NCI-H1436 (cell line): ENCODE measurements around the gene PITPNC1.
A peak's percentile ranks its signal among the peaks of the same experiment; 100 is the strongest.
"Not testable (repeated sequence)": the region's sequence is repeated elsewhere in the genome, so short reads cannot be mapped to it uniquely, and the experiment has no call there.

ENCODE experiments used
- DNase-seq: peaks from one replicate; lab custom pipeline; 2025; lab: John Stamatoyannopoulos, UW

Gene PITPNC1

DNA sequence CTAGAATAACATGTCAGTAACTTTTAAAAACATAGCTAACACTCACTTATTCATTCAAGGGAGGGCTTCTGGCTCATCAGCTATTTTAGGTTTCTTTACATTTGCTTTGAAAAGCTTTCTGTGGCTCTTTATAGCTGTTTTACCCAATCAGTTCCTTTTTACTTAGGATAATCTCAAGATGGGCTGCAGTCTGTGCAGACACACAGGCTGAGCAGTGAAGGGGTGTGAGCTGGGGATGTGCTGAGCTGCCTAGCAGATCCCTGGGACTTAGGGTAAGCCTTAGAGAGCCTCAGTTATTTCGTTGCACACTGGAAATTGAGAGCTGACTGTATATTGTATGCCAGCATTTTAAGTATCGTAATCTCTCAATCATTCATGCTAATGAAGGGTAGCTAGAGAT is 310.4 kb downstream of the PITPNC1 start:
- DNase-seq = no peak

DNA sequence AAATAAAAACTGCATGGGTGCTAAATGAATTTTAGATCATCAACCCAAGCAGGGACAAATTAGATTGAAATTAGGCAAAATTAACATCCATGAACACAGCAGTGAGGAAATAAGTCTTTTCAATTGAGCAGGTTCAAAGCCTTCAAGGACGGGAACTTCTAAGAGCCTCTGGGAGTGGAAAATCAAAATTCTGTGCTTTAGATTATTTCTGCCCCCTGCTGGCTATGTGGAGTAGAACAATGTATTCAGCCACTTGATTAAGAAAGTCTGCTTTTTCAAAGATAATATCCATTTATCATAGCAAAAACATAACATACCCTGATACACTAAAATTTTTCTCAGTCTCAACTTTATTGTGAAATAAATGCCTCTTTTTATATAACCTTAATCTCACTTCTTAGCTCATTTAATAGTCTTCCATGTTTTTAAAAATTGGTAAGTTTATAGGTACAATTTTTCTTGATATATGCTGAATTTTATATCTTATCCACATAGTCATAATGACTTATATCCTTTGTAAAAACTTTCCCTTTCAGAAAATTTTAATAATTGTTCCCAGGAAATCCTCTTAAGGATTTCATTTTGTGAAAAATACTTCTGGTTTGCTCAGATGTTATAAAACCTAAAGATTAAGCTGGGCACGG is 312.6 kb downstream of the PITPNC1 start:
- DNase-seq = peak; percentile 80

DNA sequence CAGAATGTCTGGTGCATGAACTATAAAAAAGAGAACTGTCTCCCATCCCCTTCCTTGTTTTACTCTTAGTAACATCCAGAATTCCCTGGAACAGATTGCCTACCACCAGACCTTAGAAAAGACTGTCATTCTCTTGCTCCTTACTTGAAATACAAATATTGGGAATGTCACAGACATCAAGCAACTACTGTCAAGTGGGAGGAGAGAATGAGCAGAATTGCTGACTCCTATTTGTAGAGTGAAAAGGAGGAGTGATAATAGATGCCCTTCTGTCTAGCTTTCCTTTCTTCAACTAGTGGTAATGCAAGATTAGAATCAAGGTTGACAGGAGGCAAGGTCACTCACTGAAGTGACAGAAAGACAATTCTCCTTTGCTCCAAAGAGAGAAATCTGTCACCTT is 316.7 kb downstream of the PITPNC1 start:
- no peak for DNase-seq

DNA sequence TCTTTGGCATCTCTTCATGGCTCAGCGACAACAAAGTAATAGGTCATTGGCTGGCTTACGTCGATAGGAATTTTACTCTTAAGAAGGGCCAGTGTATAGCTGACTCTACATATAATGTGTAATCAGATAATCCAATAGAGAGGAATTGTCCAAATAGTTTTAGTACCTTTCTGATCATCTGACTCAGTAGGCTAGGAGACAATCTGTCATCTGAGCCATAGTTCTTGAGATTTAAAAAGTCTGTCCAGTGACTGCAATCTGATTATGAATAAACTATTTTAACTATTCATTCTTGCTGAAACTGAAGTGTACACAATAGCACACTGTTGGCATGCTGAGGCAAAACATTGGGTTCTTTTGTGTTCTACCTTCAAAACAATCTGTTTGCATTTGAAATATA is 319.3 kb downstream of the PITPNC1 start:
- DNase-seq = no peak

DNA sequence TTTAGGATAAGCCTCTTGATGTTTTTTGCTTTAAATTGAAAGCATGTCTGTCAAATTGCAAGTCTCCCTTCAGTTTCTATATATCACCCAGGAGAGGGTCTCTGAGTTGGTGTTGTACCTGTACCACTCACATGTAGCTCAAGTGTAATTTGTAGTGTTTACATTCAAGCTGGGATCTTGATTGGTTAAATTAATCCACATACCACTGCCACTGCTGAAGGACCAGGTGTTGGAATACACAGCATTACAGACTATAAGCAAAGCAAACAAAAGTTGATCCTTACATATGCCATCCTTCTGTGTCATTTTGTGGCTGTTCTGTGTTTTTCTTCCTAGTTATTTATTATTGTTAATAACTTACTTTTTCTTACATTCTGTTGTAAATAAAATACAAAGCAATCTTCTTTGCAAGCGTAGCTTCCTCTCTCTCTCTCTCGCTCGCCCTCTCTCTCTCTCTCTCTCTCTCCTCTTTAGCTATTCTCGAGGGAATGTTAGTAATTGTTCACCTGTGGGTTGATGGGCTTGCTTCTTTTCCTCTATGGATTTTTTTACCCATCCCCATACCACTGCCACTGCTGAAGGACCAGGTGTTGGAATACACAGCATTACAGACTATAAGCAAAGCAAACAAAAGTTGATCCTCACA is 319.9 kb downstream of the PITPNC1 start:
- DNase-seq = peak; percentile 68

DNA sequence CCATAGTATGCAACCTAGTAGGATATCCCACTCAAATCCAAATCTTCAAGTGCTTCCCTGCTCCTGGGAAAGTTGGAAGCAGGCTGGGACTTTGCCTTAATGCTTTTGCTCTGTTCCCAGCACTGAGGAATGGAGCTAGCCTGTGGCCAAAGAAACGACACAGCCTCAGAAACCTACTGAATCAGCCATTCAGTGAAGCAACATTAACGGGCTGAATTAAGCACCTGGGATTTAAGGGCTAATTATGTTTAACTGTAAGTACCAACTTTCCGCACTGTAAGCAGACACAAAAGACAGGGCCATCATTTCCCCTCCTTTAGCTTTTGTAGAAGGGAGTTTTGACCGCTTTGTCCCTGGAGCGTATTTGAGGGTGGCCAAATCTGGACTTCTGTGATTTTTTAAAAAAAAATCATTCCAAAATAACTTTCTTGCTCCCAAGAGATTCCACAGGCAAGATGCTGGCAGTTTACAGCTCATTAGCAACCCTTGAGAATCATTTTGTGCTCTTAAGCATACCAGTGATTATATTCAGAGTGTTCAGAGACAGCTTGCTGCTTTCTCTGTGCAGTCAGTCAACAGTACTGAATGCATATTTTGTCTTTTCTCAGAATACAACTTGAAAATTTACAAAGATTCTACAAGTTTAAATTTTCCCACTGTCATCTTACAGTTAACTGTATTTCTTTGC is 323.1 kb downstream of the PITPNC1 start:
- DNase-seq = peak; percentile 77

DNA sequence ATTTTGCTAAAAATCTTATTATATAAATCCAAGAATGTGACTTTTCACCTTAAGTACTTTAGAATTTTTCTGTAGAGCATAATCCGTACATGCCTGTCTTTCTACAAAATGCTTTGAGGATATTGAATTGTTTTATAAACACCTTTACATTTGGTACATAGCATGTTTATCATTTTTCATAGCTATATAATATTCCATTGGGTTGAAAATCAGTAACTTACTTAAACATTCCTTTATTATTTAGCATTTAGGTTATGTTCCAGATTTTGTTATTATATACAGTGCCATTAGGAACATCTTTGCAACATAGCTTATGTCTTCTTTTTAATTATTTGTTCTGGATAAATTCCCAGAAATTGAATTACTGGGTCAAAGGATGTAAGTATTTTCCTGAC is 323.6 kb downstream of the PITPNC1 start:
- no peak for DNase-seq

DNA sequence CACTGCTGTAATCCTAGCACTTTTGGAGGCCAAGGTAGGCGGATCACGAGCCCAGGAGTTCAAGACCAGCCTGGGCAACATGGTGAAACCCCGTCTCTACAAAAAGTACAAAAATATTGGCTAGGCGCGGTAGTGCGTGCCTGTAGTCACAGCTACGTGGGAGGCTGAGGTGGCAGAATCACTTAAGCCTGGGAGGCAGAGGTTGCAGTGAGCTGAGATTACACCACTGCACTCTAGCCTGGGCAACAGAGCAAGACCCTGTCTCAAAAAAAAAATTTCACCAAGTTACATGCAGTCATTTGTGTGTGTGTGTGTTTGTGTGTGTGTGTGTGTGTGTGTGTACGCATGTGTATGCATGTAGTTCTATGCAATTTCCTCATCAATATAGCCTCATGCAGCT is 325.8 kb downstream of the PITPNC1 start:
- DNase-seq = not testable (repeated sequence)

DNA sequence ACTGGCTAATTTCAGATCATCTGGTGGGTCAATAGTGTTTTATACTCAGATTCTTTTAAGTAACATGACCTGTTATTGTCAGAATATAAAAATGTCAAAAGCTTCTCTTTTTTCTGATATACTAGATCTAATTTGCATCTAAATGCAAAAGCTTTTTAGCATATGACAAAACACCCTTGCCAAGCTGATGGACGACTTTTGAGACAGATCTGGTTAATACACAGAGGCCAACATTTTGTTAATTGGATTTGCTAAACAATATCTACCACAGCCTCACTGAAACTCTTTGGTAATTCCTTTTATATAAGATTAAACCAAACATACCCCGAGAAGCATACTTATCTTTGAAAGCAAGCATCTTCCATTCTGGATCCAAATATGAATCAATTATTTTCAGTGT is 330.4 kb downstream of the PITPNC1 start:
- DNase-seq = no peak

DNA sequence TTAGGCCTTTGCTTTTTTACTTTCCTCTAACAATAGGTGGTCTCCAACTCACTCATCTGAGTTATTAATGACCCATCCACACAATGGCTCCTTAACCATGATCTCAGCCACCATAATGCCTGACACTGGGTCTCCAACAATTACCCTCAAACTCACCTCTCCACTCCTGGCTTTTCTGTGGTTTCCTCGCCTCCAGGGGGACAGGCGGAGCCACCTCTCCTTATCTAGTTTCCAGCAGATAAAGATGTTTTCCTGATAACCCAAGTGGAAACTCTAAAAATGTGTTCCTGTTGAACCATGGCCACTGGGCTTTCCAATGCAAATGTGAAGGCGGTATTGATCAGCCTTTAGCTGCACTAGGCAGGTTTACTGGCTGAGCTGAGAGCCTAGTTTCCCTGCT is 331.3 kb downstream of the PITPNC1 start:
- no peak for DNase-seq

DNA sequence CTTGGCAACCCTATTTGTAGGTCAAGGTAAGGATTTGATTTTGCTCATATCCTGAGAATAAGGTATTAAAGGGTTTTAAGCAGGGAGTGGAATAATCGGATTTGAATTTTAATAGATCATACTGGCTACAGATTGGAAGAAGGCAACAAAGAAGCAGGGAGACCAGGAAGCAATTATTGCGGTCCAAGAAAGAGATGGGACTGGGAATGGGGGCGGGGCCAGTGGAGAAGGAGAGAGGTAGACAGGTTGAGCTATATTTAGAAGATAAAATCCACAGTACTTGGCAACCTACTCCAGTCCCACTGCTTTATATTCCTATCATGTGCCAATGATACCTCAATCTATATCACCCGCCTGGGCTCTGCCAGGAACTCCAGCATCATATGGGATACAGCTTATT is 334.8 kb downstream of the PITPNC1 start:
- no peak for DNase-seq

DNA sequence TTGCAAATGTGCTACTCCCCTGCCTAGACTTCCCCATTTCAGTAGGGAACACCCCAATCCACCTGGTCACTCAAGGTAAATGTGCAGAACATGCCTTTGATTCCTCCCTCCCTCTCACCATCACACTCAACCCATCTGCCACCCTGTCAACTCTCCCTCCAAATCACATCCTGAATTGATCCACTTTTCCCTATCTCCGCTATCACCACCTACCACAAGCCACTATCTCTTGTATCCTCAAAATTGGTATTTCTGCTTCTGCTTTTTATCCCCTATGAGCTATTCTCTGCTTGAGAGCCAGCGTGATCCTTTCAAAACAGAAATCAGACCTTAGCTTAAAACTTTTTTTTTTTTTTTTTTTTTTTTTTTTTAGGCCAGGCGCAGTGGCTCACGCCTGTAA is 335.3 kb downstream of the PITPNC1 start:
- no peak for DNase-seq

DNA sequence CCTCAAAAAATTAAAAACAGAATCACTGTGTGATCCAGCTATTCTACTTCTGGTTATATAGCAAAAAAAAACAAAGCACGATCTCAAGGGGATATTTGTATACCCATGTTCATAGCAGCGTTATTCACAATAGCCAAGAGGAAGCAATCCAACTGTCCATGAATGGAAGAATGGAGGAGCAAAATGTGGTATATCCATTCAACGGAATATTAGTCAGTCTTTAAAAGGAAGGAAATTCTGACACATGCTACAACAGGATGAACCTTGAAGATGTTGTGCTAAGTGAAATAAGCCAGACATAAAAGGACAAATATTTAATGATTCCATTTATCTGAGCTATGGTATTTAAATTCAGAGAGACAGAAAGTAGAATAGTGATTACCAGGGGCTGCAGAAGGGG is 336.1 kb downstream of the PITPNC1 start:
- DNase-seq = no peak

DNA sequence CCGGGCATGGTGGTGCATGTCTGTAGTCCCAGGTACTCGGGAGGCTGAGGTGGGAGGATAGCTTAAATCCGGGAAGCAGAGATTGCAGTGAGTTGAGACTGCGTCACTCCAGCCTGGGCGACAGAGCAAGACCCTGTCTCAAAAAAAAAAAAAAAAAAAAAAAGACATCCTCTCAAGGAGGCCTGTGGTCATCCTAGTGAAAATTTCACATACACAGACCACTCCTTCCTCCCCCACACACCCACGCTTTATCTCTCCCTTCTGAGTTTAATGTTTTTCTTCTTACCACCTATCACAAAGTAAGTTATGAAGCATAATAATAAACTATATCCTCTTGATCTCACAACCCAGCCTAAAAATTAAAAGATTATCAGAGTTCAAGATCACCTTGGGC is 339.3 kb downstream of the PITPNC1 start:
- DNase-seq = no peak

DNA sequence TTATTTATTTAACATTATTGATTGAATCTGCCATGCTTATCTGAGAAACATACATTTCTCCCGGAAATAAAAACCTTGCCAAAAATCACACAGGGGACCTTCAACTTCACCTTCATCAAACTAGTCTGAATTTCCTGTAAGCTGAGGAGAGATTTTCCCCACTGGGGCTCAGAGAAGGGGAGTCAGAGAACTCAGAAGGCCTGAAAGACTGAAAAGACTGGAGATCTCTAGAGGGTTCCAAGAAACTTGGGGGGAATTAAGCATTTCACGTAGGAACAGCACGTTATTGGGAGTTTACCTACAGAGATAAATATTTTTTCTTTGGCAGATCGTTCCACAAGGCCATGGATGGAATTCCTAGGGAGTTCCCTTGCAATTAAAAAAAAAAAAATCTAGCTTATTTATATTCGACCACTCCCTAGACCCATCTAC is 340.1 kb downstream of the PITPNC1 start:
- DNase-seq = no peak

DNA sequence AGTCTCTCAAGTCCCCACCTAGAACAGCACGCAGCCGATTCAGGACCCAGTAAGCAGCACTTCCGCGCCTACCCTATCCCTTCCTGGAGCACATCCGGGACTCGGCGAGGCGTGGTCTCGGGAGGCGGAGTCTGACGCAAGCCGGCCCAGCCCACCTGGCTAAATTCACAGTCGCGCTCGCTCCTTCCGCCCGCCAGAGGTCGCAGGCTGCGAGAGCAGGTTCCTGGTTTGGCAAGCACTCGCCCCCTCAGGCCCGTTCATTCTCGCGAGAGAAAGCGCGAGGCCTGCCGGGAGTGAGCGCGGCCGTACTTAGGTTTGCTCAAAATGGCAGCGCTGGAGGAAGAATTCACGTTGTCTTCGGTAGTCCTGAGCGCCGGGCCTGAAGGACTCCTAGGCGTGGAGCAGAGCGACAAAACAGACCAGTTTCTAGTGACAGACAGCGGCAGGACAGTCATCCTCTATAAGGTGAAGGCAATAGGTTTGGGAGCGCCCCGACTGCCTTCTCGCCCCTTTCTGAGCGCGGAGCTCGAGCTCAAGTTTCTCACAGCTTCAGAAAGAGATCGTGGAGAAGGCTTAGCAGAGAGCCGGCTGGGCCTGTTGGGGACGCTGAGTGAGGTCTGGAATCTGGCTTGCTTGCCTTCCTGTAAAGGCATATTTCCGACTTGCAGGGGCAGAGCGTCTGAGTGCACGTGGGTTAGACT is 340.7 kb downstream of the PITPNC1 start, which contains the start of gene NOL11:
TSS of gene NOL11 (plus strand) at position 313 of the 701 bp plus-strand sequence. CDS start at position 325, 12 bp downstream.
- peak; percentile 99 for DNase-seq

DNA sequence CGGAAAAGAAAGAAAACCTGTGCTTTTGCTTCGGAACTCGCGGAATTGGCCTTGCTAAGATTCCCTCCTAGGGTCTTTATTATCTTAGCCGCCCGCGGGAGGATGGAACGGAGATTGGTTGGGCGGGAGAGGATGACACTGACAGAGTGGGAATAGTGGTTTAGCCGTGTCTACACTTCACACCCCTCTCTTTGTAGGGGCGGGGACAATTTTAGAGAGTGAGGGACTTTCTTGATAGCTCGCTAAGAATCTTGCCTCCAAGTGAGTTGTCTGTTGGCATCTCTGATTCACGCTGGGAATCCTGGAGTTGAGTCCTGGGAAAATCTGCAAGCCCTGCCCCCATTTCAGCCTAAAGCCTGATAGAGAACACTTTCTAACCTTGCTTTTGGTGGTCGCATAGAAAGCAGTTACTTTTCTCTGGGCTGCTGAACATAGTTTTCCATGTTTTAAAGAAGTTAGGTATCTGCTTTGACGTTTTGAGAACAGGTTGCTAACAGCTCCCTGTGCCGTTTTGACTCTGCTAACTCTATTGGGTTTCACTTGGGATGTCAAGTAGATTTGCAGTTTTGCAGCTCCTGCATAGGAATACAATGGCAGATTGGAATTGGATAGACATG is 341.4 kb downstream of the PITPNC1 start:
- no peak for DNase-seq

DNA sequence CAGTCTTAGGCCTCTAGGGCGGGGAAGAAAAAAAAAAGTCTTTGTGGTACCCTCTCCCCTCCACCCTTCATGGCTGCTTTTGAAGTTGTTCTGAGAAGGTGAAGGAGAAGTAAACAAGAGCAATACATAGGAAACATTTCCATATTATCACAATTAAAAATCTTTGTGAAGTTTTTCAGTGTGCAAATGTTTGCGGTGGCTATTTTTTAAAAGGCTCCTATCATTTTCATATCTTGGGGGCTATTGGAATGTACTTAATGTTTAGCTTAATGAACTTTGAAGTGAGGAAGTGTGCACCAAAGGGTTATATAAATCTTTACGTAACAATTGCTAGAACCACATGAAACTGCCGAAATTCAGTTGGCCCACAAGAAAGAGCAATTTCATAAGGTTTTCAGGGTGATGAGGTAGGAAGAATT is 348.3 kb downstream of the PITPNC1 start:
- no peak for DNase-seq

DNA sequence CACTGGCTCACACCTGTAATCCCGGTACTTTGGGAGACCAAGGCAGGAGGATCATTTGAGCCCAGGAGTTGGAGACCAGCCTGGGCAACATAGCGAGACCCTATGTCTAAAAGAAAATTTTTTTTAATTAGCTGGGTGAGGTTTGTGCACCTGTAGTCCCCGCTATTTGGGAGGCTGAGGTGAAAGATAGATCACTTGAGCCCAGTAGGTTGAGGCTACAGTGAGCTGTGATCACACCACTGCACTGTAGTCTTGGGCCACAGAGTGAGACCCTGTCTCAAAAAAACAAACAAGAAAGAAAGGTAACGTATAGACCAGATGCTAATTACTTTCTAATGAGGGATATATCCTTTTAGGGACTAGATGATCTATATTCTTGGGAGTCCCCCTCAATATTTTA is 348.7 kb downstream of the PITPNC1 start:
- no peak for DNase-seq

DNA sequence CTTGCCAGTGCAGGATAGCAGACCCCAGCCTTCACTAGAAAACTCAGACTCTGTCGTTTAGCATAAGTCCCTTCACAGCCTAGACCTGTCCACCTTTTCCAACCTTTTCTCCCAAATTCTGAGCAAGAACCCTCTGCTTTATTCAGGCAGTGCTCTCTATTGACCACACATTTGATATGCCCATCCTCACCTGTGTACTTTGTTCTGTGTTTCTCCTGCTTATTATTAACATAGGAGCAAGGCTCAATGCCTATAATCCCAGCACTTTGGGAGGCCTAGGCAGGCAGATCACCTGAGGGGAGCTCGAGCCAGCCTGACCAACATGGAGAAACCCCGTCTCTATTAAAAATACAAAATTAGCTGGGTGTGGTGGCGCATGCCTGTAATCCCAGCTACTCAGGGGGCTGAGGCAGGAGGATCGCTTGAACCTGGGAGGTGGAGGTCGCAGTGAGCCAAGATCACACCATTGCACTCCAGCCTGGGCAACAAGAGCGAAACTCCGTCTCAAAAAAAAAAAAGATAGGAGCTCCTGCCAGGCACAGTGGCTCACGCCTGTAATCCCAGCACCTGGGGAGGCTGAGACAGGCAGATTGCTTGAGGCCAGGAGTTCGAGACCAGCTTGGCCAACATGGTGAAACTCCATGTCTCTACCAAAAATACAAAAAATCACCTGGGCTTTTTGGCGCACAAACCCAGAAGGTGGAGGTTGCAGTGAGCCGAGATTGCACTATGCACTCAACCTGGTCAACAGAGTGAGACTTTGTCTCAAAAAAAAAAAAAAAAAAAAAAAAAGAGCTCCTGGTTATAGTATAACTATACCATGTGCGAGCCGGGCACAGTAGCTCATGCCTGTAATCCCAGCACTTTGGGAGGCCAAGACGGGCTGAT is 350.3 kb downstream of the PITPNC1 start:
- not testable (repeated sequence) for DNase-seq

DNA sequence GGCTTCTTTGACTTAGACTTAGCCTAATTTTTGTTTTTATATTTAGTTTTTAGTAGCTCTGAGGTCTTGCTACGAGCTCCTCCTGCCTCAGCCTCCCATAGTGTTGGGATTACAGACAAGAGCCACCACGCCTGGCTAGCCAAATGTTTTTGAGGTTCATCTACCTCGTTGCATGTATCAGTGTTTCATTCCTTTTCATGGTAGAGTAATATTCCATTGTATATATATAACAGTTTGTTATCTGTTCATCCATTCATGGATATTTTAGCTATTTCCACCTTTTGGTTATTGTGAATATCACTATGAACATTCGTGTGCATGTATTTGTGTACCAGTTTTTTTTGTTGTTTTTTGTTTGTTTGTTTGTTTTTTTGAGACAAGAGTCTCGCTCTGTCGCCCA is 352.8 kb downstream of the PITPNC1 start:
- no peak for DNase-seq
